HEK293 (cell line): ENCODE measurements around the gene EZH1.

ENCODE experiments used
- BCL6B ChIP-seq: fragments of 450-650 bp; formaldehyde crosslinking; IDR thresholded peaks from 2 replicates; pipeline ENCODE4 v1.5.1; 2017; ENCODE audit warnings: missing biosample characterization, missing genetic modification characterization
- EGR2 ChIP-seq: fragments of 450-650 bp; formaldehyde crosslinking; IDR thresholded peaks from 2 replicates; pipeline ENCODE4 v1.5.1; 2016; ENCODE audit warnings: low read depth, missing biosample characterization, missing genetic modification characterization
- GLIS2 ChIP-seq: fragments of 450-650 bp; formaldehyde crosslinking; IDR thresholded peaks from 2 replicates; pipeline ENCODE4 v1.5.1; 2016; ENCODE audit warnings: missing biosample characterization, missing genetic modification characterization
- HOXD13 ChIP-seq: sonication (generic); formaldehyde crosslinking; IDR thresholded peaks from 2 replicates; pipeline ENCODE4 v1.8.0; 2022; ENCODE audit warnings: missing genetic modification reagents, borderline replicate concordance
- KLF16 ChIP-seq: fragments of 450-650 bp; formaldehyde crosslinking; IDR thresholded peaks from 2 replicates; pipeline ENCODE4 v1.5.1; 2017; ENCODE audit warnings: missing biosample characterization, missing genetic modification characterization
- MEIS1 ChIP-seq: sonication (generic); formaldehyde crosslinking; IDR thresholded peaks from 2 replicates; pipeline ENCODE4 v1.8.1; 2022; ENCODE audit warnings: missing genetic modification reagents, mild to moderate bottlenecking, borderline replicate concordance
- PRDM4 ChIP-seq: fragments of 450-650 bp; formaldehyde crosslinking; IDR thresholded peaks from 2 replicates; pipeline ENCODE4 v1.5.1; 2017; ENCODE audit warnings: missing biosample characterization, missing genetic modification characterization
- RBAK ChIP-seq: fragments of 450-650 bp; formaldehyde crosslinking; IDR thresholded peaks from 2 replicates; pipeline ENCODE4 v1.5.1; 2016; ENCODE audit warnings: missing biosample characterization, missing genetic modification characterization
- ZBTB1 ChIP-seq: fragments of 450-650 bp; formaldehyde crosslinking; IDR thresholded peaks from 2 replicates; pipeline ENCODE4 v1.5.1; 2016; ENCODE audit warnings: missing biosample characterization, missing genetic modification characterization
- ZBTB48 ChIP-seq: fragments of 450-650 bp; formaldehyde crosslinking; IDR thresholded peaks from 2 replicates; pipeline ENCODE4 v1.5.1; 2016; ENCODE audit warnings: missing biosample characterization, missing genetic modification characterization
- ZFP69B ChIP-seq: fragments of 450-650 bp; formaldehyde crosslinking; IDR thresholded peaks from 2 replicates; pipeline ENCODE4 v1.5.1; 2016; ENCODE audit warnings: missing biosample characterization, missing genetic modification characterization
- ZNF138 ChIP-seq: fragments of 450-650 bp; formaldehyde crosslinking; IDR thresholded peaks from 2 replicates; pipeline ENCODE4 v1.5.1; 2016; ENCODE audit warnings: missing biosample characterization, missing genetic modification characterization, borderline replicate concordance
- ZNF148 ChIP-seq: fragments of 450-650 bp; formaldehyde crosslinking; IDR thresholded peaks from 2 replicates; pipeline ENCODE4 v1.5.0; 2017; ENCODE audit warnings: missing biosample characterization, missing genetic modification characterization, borderline replicate concordance
- ZNF2 ChIP-seq: fragments of 450-650 bp; formaldehyde crosslinking; IDR thresholded peaks from 2 replicates; pipeline ENCODE4 v1.5.1; 2016; ENCODE audit warnings: missing biosample characterization, missing genetic modification characterization
- ZNF239 ChIP-seq: fragments of 450-650 bp; formaldehyde crosslinking; IDR thresholded peaks from 2 replicates; pipeline ENCODE4 v1.5.1; 2016; ENCODE audit warnings: missing biosample characterization, missing genetic modification characterization
- ZNF324 ChIP-seq: fragments of 450-650 bp; formaldehyde crosslinking; IDR thresholded peaks from 2 replicates; pipeline ENCODE4 v1.5.1; 2016; ENCODE audit warnings: missing biosample characterization, missing genetic modification characterization
- ZNF449 ChIP-seq: fragments of 450-650 bp; formaldehyde crosslinking; IDR thresholded peaks from 2 replicates; pipeline ENCODE4 v1.5.1; 2017; ENCODE audit warnings: missing biosample characterization, mild to moderate bottlenecking, missing genetic modification characterization, moderate library complexity
- ZNF48 ChIP-seq: fragments of 450-650 bp; formaldehyde crosslinking; IDR thresholded peaks from 2 replicates; pipeline ENCODE4 v1.5.1; 2016; ENCODE audit warnings: missing biosample characterization, missing genetic modification characterization
- ZNF530 ChIP-seq: fragments of 450-650 bp; formaldehyde crosslinking; IDR thresholded peaks from 2 replicates; pipeline ENCODE4 v1.5.1; 2016; ENCODE audit warnings: low read depth, missing biosample characterization, missing genetic modification characterization
- ZNF549 ChIP-seq: fragments of 450-650 bp; IDR thresholded peaks from 2 replicates; pipeline ENCODE4 v1.5.1; 2018; ENCODE audit warnings: missing biosample characterization, missing genetic modification characterization, mild to moderate bottlenecking, inconsistent platforms, moderate library complexity
- ZNF624 ChIP-seq: fragments of 450-650 bp; formaldehyde crosslinking; IDR thresholded peaks from 2 replicates; pipeline ENCODE4 v1.5.1; 2017; ENCODE audit warnings: missing biosample characterization, missing genetic modification characterization
- ZNF677 ChIP-seq: fragments of 450-650 bp; IDR thresholded peaks from 2 replicates; pipeline ENCODE4 v1.5.0; 2018; ENCODE audit warnings: missing biosample characterization, mild to moderate bottlenecking, missing genetic modification characterization, moderate library complexity
- ZNF843 ChIP-seq: fragments of 450-650 bp; formaldehyde crosslinking; IDR thresholded peaks from 2 replicates; pipeline ENCODE4 v1.5.1; 2016; ENCODE audit warnings: missing biosample characterization, missing genetic modification characterization
- ZSCAN16 ChIP-seq: fragments of 450-650 bp; formaldehyde crosslinking; IDR thresholded peaks from 2 replicates; pipeline ENCODE4 v1.5.1; 2016; ENCODE audit warnings: missing biosample characterization, missing genetic modification characterization
- TF ChIP-seq, protein P1 (sequence below): fragments of 450-650 bp; IDR thresholded peaks from 2 replicates; pipeline ENCODE4 v1.5.1; 2018; ENCODE audit warnings: missing biosample characterization, missing genetic modification characterization
- TF ChIP-seq, protein P2 (sequence below): fragments of 450-650 bp; formaldehyde crosslinking; IDR thresholded peaks from 2 replicates; pipeline ENCODE4 v1.5.1; 2016; ENCODE audit warnings: missing biosample characterization, missing genetic modification characterization
- TF ChIP-seq, protein P3 (sequence below): fragments of 450-650 bp; formaldehyde crosslinking; IDR thresholded peaks from 2 replicates; pipeline ENCODE4 v1.5.1; 2016; ENCODE audit warnings: missing biosample characterization, missing genetic modification characterization

The EZH1 gene

DNA sequence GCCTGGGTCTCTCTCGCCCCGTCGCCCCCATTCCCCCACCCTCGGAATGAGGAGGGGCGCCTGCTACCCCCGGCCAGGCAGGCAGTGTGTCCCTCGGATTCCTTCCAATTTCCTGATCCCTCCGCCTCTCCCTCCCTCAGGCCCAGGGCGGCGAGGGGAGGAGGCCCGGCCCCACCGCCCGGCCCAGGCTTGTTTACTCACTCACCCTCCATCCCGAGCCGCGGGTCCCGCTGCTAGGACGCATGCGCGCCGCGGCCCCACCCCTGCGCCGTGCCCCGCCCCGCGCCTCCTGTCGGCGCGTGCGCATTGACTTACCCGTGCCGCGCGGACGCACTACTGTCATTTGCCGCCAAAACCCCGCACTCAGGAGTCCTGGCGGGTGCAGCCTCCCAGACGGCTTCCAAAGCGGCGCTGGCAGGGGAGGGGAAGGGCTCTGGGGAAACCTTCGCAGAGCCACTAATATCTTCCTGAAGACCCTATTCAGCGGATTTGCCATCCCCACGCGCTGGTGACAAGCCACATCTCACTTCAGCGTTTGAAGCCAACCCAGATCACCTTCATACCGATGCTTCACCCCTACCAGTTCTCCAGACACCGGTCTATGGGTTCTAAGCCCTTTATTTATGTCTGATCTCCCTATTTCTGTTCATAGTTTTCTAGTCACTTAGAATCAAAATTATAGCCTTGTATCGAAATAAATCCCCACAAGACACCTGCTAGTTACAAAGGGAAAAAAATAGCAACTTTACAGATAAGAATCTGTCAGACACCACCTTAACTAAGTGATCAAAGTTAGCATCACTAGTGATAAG is at the start of gene EZH1 (continued):
- no peak for TF ChIP-seq PRDM4 (tag by site-specific recombination)
- no peak for TF ChIP-seq ZNF530 (tag by site-specific recombination)
- no peak for TF ChIP-seq MEIS1 (CRISPR knock-in tag)
- no peak for TF ChIP-seq RBAK (tag by site-specific recombination)
- TF ChIP-seq, protein P1, sequence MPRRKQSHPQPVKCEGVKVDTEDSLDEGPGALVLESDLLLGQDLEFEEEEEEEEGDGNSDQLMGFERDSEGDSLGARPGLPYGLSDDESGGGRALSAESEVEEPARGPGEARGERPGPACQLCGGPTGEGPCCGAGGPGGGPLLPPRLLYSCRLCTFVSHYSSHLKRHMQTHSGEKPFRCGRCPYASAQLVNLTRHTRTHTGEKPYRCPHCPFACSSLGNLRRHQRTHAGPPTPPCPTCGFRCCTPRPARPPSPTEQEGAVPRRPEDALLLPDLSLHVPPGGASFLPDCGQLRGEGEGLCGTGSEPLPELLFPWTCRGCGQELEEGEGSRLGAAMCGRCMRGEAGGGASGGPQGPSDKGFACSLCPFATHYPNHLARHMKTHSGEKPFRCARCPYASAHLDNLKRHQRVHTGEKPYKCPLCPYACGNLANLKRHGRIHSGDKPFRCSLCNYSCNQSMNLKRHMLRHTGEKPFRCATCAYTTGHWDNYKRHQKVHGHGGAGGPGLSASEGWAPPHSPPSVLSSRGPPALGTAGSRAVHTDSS (tag by site-specific recombination), result no peak
- TF ChIP-seq EGR2, result 0 out of 2 replicates have a peak, but pooled peaks have one; percentile 34
- no peak for TF ChIP-seq ZNF624 (tag by site-specific recombination)
- TF ChIP-seq ZBTB1 (tag by site-specific recombination), result no peak
- no peak for TF ChIP-seq ZNF677
- TF ChIP-seq ZNF2 (tag by site-specific recombination), result no peak
- TF ChIP-seq ZFP69B (tag by site-specific recombination), result peak; percentile 89
- no peak for TF ChIP-seq HOXD13 (CRISPR knock-in tag)
- no peak for TF ChIP-seq ZNF239
- no peak for TF ChIP-seq ZBTB48 (tag by site-specific recombination)
- no peak for TF ChIP-seq ZSCAN16 (tag by site-specific recombination)
- TF ChIP-seq, protein P2, sequence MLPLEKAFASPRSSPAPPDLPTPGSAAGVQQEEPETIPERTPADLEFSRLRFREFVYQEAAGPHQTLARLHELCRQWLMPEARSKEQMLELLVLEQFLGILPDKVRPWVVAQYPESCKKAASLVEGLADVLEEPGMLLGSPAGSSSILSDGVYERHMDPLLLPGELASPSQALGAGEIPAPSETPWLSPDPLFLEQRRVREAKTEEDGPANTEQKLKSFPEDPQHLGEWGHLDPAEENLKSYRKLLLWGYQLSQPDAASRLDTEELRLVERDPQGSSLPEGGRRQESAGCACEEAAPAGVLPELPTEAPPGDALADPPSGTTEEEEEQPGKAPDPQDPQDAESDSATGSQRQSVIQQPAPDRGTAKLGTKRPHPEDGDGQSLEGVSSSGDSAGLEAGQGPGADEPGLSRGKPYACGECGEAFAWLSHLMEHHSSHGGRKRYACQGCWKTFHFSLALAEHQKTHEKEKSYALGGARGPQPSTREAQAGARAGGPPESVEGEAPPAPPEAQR (tag by site-specific recombination), result no peak
- TF ChIP-seq ZNF324, result no peak
- no peak for TF ChIP-seq ZNF843 (tag by site-specific recombination)
- TF ChIP-seq ZNF138 (tag by site-specific recombination), result no peak
- TF ChIP-seq GLIS2 (tag by site-specific recombination), result peak; percentile 42; the same call in 1 of the 2 replicates
- no peak for TF ChIP-seq KLF16
- TF ChIP-seq ZNF449, result no peak
- TF ChIP-seq BCL6B (tag by site-specific recombination), result no peak
- TF ChIP-seq ZNF48, result no peak
- no peak for TF ChIP-seq ZNF148 (tag by site-specific recombination)
- TF ChIP-seq, protein P3, sequence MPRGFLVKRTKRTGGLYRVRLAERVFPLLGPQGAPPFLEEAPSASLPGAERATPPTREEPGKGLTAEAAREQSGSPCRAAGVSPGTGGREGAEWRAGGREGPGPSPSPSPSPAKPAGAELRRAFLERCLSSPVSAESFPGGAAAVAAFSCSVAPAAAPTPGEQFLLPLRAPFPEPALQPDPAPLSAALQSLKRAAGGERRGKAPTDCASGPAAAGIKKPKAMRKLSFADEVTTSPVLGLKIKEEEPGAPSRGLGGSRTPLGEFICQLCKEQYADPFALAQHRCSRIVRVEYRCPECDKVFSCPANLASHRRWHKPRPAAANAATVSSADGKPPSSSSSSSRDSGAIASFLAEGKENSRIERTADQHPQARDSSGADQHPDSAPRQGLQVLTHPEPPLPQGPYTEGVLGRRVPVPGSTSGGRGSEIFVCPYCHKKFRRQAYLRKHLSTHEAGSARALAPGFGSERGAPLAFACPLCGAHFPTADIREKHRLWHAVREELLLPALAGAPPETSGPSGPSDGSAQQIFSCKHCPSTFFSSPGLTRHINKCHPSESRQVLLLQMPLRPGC (tag by site-specific recombination), result no peak
- TF ChIP-seq ZNF549, result no peak
